ENCODE data around the gene HERC4.

- TF ChIP-seq REST (IDR thresholded peaks at IDR 0.05; ENCODE audit: low read depth), result no peak
- TF ChIP-seq CTCF (IDR thresholded peaks at IDR 0.05 in 2 of 3, conservative IDR thresholded peaks at IDR 0.05 in 1 of 3; ENCODE audit: borderline replicate concordance in 1 of 3, insufficient read depth in 1 of 3, low read depth in 2 of 3, low read length in 2 of 3), result no peak
- TF ChIP-seq POLR2AphosphoS5 (IDR thresholded peaks at IDR 0.05; ENCODE audit: low read depth, low read length), result no peak
Observed at GRCh38 chr10:67926951-67927350, 148.1 kb downstream of the HERC4 start.
